Measurements from ENCODE around the gene THBS3.

THBS3 gene

GRCh38 chr1:155187456-155187891 is 20.2 kb downstream of the THBS3 start:
- DNase-seq (ENCODE audit: low read depth): no peak

GRCh38 chr1:155186794-155187455 is 20.8 kb downstream of the THBS3 start:
- no peak for DNase-seq (ENCODE audit: low read depth)

DNA sequence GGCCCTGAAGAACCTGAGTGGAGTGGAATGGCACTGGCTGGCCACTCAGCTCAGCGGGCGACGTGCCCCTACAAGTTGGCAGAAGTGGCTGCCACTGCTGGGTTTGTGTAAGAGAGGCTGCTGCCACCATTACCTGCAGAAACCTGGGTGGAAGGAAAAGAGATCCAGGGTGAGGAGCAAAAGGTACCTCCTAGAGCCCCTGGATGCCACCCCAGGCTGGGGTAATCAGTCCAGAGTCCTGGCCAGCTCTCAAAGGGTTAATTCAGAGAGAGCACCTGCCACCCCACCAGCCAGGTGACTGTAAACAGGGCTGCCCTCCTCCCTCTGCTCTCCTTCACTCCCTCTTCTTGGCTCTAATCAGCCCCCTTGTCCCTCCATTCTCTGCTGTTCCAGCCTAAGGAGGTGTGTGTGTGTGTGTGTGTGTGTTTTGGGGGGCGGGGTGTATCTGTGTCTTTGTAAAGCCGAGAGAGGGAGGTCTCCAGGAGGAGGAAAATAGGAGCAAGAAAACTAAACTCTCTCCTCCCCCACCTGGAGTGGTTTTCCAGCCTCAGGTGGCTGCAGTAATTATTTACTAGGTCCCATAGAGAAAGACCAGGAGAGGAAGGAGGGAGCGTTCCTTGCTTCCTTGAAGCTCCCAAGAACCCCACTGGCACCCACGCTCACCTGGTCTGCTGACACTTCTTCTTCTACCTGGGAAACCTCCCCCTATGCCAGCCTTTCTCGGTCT is 21.5 kb downstream of the THBS3 start:
- no peak for DNase-seq (ENCODE audit: low read depth)

DNA sequence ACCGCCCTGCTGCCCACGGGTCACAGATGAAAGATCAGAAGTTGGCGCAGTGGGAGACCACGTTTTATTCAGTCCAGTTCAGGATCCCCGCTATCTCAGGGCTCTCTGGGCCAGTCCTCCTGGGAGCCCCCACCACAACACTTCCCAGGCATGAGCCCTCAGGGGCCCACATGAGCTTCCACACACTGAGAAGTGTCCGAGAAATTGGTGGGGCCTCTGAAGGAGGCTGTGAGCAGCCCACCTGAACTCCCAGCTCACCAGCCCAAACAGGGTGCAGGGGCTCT is 22.0 kb downstream of the THBS3 start:
- DNase-seq (ENCODE audit: low read depth): no peak

DNA sequence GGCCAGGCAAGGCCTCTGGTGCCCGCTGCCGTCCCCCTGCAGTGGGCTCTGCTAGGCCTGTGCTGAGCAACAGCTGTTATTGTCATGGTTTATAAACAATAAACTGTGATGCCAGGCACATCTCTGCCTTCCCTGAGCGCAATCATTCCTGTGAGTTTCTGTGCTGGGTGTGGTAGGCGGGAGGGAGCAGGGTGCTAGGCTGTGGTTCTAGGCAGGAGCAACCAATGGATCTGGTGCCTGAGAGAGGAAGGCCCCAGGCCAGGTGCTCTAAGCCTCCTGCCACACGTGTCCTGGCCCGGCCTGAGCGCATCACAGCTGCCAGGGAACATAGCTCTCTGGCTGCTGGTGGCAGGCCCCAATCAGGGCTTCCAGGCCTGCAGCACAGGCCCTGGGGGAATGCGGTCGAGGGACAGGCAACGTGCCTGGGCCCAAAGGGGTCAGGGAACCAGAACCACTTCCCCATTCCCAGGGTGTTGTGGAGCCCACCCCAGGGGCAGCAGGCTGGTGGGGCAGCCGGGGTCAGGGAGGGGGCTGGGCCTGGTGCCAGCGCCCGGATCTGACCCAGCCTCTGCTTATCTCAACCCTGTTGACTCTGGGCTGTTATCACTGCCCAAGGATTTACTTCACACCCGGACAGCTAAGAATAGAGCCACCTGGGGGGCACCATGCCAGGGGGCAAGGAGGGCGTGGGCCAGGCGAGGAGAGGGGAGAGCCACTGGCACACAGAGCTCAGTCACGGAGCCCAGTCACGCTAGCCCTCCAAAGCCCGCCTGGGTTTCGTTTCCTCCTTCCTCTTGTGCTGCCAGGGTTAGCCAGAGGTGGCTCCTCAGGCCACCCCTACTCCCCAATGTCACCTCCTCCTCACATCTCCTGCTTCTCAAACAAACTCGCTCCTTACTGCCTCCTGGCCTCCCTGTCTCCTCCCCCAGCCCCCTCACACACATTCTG is 22.6 kb downstream of the THBS3 start:
- DNase-seq (ENCODE audit: low read depth): no peak

DNA sequence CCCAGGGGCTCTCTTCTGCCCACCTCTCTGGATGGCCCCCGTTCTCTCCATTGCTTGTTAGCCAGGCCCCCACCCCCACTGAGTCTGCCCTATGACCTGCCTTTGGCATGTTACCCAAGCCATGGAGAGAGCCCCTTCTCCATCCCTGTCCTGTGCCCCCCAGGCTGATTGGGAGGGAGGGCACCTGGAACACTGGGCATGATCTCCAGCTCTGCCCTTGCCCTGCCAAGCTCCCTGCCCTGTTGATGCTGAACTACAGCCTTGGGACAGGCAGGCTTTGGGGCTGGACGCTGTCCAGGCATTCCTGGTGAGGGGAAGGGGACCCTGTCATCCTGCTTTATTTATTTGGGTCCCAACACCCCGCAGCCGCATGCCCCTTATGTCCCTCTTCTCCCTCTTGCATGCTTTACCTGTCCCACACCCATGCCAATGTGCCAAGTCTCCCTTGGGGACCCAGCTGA is 23.3 kb downstream of the THBS3 start:
- DNase-seq (ENCODE audit: low read depth): no peak

DNA sequence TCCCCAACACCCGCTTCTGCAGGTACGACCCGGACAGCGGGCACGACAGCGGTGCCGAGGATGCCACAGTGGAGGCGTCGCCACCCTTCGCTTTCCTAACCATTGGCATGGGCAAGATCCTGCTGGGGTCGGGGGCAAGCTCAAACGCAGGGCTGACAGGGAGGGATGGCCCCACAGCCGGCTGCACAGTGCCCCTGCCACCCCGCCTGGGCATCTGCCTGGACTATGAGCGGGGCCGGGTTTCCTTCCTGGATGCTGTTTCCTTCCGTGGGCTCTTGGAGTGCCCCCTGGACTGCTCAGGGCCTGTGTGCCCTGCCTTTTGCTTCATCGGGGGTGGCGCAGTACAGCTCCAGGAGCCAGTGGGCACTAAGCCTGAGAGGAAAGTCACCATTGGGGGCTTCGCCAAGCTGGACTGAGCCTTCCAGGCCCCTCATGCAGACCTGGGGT is 23.9 kb downstream of the THBS3 start:
- no peak for DNase-seq (ENCODE audit: low read depth)

DNA sequence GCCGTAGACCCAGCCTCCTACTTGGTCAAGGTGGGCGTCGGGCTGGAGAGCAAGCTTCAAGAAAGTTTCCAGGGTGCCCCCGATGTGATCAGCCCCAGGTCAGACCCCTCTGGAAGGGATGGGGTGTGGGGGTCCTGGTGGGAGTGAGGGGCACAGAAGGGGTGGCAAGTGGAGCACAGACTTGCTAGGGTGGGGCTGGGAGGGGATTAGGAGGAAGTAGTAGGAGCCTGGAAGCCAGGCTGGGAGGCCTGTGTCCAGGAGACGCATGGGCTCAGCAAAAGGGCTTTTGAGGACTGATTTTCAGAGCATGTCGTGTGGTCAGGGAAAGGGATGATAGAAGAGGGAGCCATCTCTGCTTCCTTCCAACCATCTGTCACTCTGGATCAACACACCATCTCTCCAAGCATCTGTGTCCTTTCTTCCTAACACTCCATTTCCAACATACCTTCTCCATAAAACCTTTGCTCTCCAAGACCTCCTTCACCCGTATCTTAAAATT is 25.6 kb downstream of the THBS3 start:
- DNase-seq (ENCODE audit: low read depth): no peak

- DNase-seq (ENCODE audit: low read depth): no peak
These were observed 26.2 kb downstream of the THBS3 start for GRCh38 chr1:155181371-155182051.

DNA sequence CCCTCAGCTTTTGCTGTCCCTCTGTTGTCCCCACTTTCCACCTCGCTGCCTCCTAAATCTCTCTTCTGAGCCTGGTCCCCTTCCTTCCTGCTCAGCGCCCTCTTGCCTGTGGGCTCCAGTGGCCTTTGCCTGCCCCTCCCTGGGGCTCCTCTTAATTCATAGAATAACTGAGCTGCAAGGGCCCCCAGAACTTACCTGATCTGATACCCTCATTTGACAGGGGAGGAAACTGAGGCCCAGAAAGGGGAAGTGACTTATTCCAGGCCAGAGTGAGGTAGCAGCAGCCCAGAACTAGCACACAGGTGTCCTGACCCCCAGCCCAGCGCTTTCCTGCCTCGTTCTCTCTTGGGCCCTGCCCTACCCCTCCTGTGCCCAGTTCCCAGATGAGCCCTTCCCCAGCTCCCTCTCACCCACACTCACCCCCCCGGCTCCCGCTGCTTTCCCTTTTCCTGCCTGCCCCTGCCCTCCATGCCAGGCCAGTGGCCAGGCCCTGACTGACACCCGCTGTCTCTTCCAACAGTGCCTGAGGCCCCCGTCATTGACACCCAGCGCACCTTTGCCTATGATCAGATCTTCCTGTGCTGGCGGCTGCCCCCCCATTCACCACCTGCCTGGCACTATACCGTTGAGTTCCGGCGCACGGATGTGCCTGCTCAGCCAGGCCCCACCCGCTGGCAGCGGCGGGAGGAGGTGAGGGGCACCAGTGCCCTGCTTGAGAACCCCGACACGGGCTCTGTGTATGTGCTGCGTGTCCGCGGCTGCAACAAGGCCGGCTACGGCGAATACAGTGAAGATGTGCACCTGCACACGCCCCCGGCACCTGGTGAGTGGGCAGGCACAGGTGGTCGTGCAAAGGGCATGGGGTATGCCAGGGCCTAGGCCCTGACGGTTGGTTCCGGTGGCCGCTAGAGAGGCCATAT is 28.3 kb downstream of the THBS3 start:
- no peak for DNase-seq (ENCODE audit: low read depth)

GRCh38 chr1:155178441-155179111 is 29.1 kb downstream of the THBS3 start:
- no peak for DNase-seq (ENCODE audit: low read depth)

DNA sequence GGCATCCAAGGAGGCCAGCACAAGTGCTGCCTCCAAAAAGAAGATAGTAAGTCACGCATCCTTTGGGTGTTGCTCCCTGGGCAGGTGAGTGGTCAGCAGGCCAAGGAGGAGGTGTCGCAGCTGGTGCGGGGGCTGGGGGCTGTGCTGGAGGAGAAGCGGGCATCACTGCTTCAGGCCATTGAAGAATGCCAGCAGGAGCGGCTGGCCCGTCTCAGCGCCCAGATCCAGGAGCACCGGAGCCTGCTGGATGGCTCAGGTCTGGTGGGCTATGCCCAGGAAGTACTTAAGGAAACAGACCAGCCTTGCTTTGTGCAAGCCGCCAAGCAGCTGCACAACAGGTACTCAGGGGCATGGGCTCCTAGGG is 29.8 kb downstream of the THBS3 start:
- DNase-seq (ENCODE audit: low read depth): no peak

DNA sequence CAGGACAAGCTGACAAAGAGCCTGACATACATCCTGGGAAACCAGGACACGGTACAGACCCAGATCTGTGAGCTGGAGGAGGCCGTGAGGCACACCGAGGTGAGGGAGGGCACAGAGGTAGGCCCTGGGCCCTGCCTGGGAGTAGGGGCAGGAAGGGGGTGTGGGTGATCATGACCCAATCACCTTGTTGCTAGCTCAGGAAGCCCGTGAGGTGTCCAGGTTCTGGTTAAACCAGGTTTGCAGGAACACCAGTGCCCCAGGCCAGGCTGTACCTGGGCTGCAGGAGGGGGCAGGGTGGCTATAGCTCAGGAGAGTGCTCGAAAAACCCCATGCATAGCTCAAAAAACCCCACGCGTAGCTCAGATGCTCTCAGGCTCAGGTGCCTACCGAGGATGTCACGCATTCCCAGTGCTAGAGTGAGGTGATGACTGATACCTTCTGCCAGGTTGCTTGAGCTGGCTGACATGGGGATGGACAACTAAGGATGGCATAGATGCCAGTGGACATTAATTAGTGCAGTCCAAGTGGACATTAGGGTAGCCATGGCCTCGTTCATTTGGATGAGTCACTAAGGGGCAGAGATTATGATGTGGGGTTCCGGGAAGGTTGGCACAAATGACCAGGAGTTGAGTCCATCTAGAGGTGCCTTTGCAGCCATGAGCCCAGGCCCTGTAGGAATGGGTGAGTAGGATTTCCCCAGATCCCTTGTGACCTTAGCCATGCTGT is 30.3 kb downstream of the THBS3 start:
- DNase-seq (ENCODE audit: low read depth): no peak

- DNase-seq (ENCODE audit: low read depth): peak; percentile 80
These were observed 31.1 kb downstream of the THBS3 start for GRCh38 chr1:155176544-155177071.

DNA sequence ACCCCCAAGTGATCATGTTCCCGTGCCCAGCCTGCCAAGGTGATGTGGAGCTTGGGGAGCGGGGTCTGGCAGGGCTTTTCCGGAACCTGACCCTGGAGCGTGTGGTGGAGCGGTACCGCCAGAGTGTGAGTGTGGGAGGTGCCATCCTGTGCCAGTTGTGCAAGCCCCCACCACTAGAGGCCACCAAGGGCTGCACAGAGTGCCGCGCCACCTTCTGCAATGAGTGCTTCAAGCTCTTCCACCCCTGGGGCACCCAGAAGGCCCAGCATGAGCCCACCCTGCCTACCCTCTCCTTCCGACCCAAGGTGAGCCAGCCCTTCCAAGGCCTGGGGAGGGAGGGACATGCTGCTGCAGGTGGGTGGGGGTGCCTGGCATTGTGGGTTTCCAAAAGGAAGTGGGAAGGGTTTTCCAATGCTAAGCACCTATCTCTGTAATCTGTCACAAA is 31.7 kb downstream of the THBS3 start:
- no peak for DNase-seq (ENCODE audit: low read depth)

GRCh38 chr1:155175281-155175926 is 32.3 kb downstream of the THBS3 start:
- DNase-seq (ENCODE audit: low read depth): no peak

- DNase-seq (ENCODE audit: low read depth): peak; percentile 46
These were observed 33.1 kb downstream of the THBS3 start for GRCh38 chr1:155174324-155175280.

Measured in ELR (cell line).